Small intestine (tissue), 7 donors: ENCODE results near the gene GTF2IRD1. TPM values are rescaled to one million over a fixed set of nuclear protein-coding genes. Genes with fewer than 3 reads are reported as not detected.
A peak's percentile ranks its signal among the peaks of the same experiment; 100 is the strongest.
"Not testable (repeated sequence)": the region's sequence is repeated elsewhere in the genome, so short reads cannot be mapped to it uniquely, and the experiment has no call there.

ENCODE experiments used
- DNase-seq, 2 donors: peaks; one replicate each; pipeline versions ENCODE4 v3.0.0 to v3.0.0-alpha.2; 2013
- FAIRE-seq: peaks from 2 replicates; lab custom pipeline; 2012; peaks lifted over from hg19 to GRCh38; lab: Jason Lieb, UNC
- H3K27ac ChIP-seq, 3 donors: one replicate each; pipeline ENCODE4 v1.5.1; 2013; ENCODE audit warnings: low read length in 2 of 3, mild to moderate bottlenecking in 2 of 3, control low read depth in 1 of 3, inconsistent platforms in 1 of 3, low read depth in 1 of 3, moderate library complexity in 1 of 3
- H3K27me3 ChIP-seq, 3 donors: one replicate each; pipeline ENCODE4 v1.6.1; 2013; ENCODE audit warnings: low read length in 3 of 3, inconsistent platforms in 1 of 3; ENCODE audit not compliant: control insufficient read depth in 3 of 3, insufficient read depth in 3 of 3
- H3K36me3 ChIP-seq, 3 donors: one replicate each; pipeline ENCODE4 v1.6.1; 2013; ENCODE audit warnings: low read length in 3 of 3, inconsistent platforms in 1 of 3, low read depth in 1 of 3, mild to moderate bottlenecking in 1 of 3, moderate library complexity in 1 of 3; ENCODE audit not compliant: control insufficient read depth in 3 of 3, insufficient read depth in 2 of 3
- H3K4me1 ChIP-seq, 3 donors: one replicate each; pipeline ENCODE4 v1.6.1; 2013; ENCODE audit warnings: low read length in 2 of 3, inconsistent platforms in 1 of 3, low read depth in 1 of 3, mild to moderate bottlenecking in 1 of 3, moderate library complexity in 1 of 3; ENCODE audit not compliant: control insufficient read depth in 3 of 3, insufficient read depth in 2 of 3
- H3K4me3 ChIP-seq, 3 donors: one replicate each; pipeline ENCODE4 v1.5.1; 2013; ENCODE audit warnings: low read length in 3 of 3, control low read depth in 1 of 3, inconsistent platforms in 1 of 3, low read depth in 1 of 3, mild to moderate bottlenecking in 1 of 3, moderate library complexity in 1 of 3
- H3K9me3 ChIP-seq, 2 donors: one replicate each; pipeline ENCODE4 v1.6.1; 2013; ENCODE audit warnings: low read depth in 1 of 2, low read length in 1 of 2; ENCODE audit not compliant: control insufficient read depth in 2 of 2, insufficient read depth in 1 of 2
- WGBS, 3 donors: extraction: QIAGEN DNeasy Blood & Tissue Kit; methylation state at CpG; one replicate each; pipeline ENCODE4 v1.1.7; 2013; 5-methylcytosine and 5-hydroxymethylcytosine counted together
- polyA plus RNA-seq, 4 donors: library from polyadenylated mRNA; stranded (reverse) in 3 of 4; unstranded in 1 of 4; fragments of 200-250 nt in 3 of 4; fragments of 120-200 nt in 1 of 4; gene quantifications; one replicate each; pipeline versions ENCODE4 v1.2.1 to v1.2.3, GENCODE V29; 2013
- donor health status: healthy with polysubstance abuse.
- donor health status: control.
- donor health status: control.
- donor health status: Bipolar disorder and iron deficiency.
- donor health status: healthy.

GTF2IRD1 gene
- polyA plus RNA-seq, 4 donors: 1.6 to 55.2 (median 10.1) TPM

- 93 to 97% (median 95%) methylated on average over 5 of the region's 5 CpGs for WGBS, 3 donors
- H3K27me3 ChIP-seq: no peaks in the 10 kb centered on the region
- no peak overlapping the region for H3K4me3 ChIP-seq
- DNase-seq (no peak), FAIRE-seq (no peak)
- no peaks in the 10 kb centered on the region for H3K9me3 ChIP-seq
- no peak overlapping the region for H3K27ac ChIP-seq
- no peaks in the 10 kb centered on the region for H3K36me3 ChIP-seq
- no peaks in the 10 kb centered on the region for H3K4me1 ChIP-seq
These were observed 168.6 kb downstream of the GTF2IRD1 start for GRCh38 chr7:74622228-74622749.

DNA sequence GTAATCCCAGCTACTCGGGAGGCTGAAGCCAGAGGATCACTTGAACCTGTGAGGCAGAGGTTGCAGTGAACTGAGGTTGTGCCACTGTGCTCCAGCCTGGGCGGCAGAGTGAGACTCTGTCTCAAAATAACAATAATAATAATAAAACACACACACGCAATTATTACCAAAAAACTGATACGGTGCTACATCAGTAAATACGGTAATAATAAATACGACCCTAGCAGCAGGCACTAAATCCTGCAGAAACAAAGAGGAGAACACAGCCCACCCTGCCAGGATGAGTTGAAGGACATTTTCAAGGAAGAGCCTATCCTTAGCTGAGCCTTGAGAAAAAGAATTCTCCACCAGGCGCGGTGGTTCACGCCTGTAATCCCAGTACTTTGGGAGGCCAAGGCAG lies 169.4 kb downstream of the GTF2IRD1 start:
- FAIRE-seq: no peak
- Histone ChIP-seq H3K27ac (no peak overlapping the region), H3K4me3 (no peak overlapping the region), H3K4me1 (peaks cover 0 to 6% (median 3%) of the 10 kb centered on the region in 3 donors), H3K36me3 (no peaks in the 10 kb centered on the region), H3K27me3 (no peaks in the 10 kb centered on the region), H3K9me3 (no peaks in the 10 kb centered on the region)
- DNase-seq: no peak
- 83 to 89% (median 85%) methylated on average over 9 of the region's 9 CpGs for WGBS, 3 donors

GRCh38 chr7:74625446-74625845 lies 171.7 kb downstream of the GTF2IRD1 start:
- no peak for FAIRE-seq
- no peaks in the 10 kb centered on the region for H3K27me3 ChIP-seq
- H3K4me3 ChIP-seq: no peak overlapping the region
- H3K9me3 ChIP-seq: no peaks in the 10 kb centered on the region
- H3K27ac ChIP-seq: no peak overlapping the region
- H3K36me3 ChIP-seq: no peaks in the 10 kb centered on the region
- peak; percentile 33 to 36 for DNase-seq
- H3K4me1 ChIP-seq: peaks cover 0 to 9% (median 4%) of the 10 kb centered on the region in 3 donors
- WGBS, 3 donors: 20 to 30% (median 30%) methylated on average over 2 to 3 of the region's 3 CpGs

- Histone ChIP-seq H3K4me3 (no peak overlapping the region), H3K9me3 (no peaks in the 10 kb centered on the region), H3K27me3 (no peaks in the 10 kb centered on the region), H3K27ac (no peak overlapping the region), H3K36me3 (no peaks in the 10 kb centered on the region), H3K4me1 (peaks cover 0 to 9% (median 4%) of the 10 kb centered on the region in 3 donors)
- DNase-seq (peak; percentile 59 to 72), FAIRE-seq (no peak)
- WGBS, 3 donors: 17 to 41% (median 34%) methylated on average over 12 of the region's 12 CpGs
These were observed 174.1 kb downstream of the GTF2IRD1 start for GRCh38 chr7:74627661-74628411.

GRCh38 chr7:74632505-74632904 lies 178.8 kb downstream of the GTF2IRD1 start:
- no peak for DNase-seq

GRCh38 chr7:74633451-74633921 lies 179.8 kb downstream of the GTF2IRD1 start:
- 22 to 64% (median 41%) methylated on average over 9 of the region's 9 CpGs for WGBS, 3 donors
- peak; percentile 42 to 86 for DNase-seq
- H3K4me1 ChIP-seq: peaks cover 0 to 9% (median 0%) of the 10 kb centered on the region in 3 donors
- no peaks in the 10 kb centered on the region for H3K27me3 ChIP-seq
- no peaks in the 10 kb centered on the region for H3K36me3 ChIP-seq
- FAIRE-seq: no peak
- H3K4me3 ChIP-seq: no peak overlapping the region
- H3K9me3 ChIP-seq: no peaks in the 10 kb centered on the region
- peak overlapping the region; percentile 29 to 52 (median 47) for H3K27ac ChIP-seq

More at GRCh38 chr7:74632505-74632904, 178.8 kb downstream of the GTF2IRD1 start:
- no peak for FAIRE-seq
- H3K9me3 ChIP-seq: no peaks in the 10 kb centered on the region
- WGBS, 3 donors: 77 to 80% (median 78%) methylated on average over 8 of the region's 8 CpGs
- no peak overlapping the region for H3K27ac ChIP-seq
- no peaks in the 10 kb centered on the region for H3K36me3 ChIP-seq
- no peaks in the 10 kb centered on the region for H3K27me3 ChIP-seq
- H3K4me3 ChIP-seq: no peak overlapping the region
- peaks cover 0 to 18% (median 4%) of the 10 kb centered on the region in 3 donors for H3K4me1 ChIP-seq

- peaks cover 0 to 9% (median 0%) of the 10 kb centered on the region in 3 donors for H3K4me1 ChIP-seq
- no peaks in the 10 kb centered on the region for H3K9me3 ChIP-seq
- FAIRE-seq (no peak), DNase-seq (no peak)
- H3K27ac ChIP-seq: no peak overlapping the region
- H3K36me3 ChIP-seq: no peaks in the 10 kb centered on the region
- 94 to 99% (median 98%) methylated on average over 7 of the region's 7 CpGs for WGBS, 3 donors
- H3K4me3 ChIP-seq: no peak overlapping the region
- no peaks in the 10 kb centered on the region for H3K27me3 ChIP-seq
These were observed 184.0 kb downstream of the GTF2IRD1 start for GRCh38 chr7:74637745-74638144.

- not testable (repeated sequence) for H3K36me3 ChIP-seq, H3K9me3 ChIP-seq, H3K27me3 ChIP-seq, FAIRE-seq
- WGBS, 3 donors: 1 to 5% (median 3%) methylated on average over 10 of the region's 11 CpGs
- peak overlapping the region; percentile 9 to 32 (median 29) for H3K27ac ChIP-seq
- H3K4me3 ChIP-seq: peak overlapping the region in 2 of 3 donors; percentile 4 to 15
- peaks cover 0 to 15% (median 0%) of the 10 kb centered on the region in 3 donors for H3K4me1 ChIP-seq
- peak; percentile 74 to 77 for DNase-seq
These were observed 196.3 kb downstream of the GTF2IRD1 start for GRCh38 chr7:74650055-74650454.
